ENCODE data around the gene EYS. TPM values are rescaled to one million over a fixed set of nuclear protein-coding genes. Genes with fewer than 3 reads are reported as not detected.

EYS gene
- total and polyA plus RNA-seq, 2 donors from 2014 or later: not detected

DNA sequence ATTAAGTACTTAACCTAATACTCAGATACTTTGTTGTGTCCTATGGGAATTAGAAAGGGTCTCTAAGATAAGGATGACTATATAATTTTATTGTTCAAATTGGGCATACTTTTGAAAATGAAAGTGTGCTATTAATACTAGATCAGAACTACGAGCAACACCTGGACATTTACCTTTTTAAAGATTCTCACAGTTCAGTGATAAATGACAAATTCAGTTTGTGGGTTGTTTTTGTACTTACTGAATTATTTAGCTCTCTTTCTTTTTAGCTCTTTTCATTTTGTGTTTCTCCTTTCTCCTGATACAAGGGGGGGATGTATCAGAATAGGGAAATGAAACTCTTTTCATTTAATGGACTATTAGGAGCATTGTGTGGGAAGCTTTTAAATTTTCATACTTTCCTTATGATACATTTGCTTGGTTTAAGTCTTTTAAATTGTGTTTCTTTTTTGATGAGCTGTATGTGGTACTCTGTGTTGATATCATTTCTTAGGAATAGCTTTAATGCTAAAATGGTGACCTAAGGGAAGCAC, 2023.9 kb downstream of the EYS start:
- Histone ChIP-seq H3K9ac (ENCODE audit: low read length in 3 of 3) (no peak overlapping the region), H3K27me3 (ENCODE audit: control insufficient read depth, insufficient read depth, low read length) (no peaks in the 10 kb centered on the region), H3K27ac (ENCODE audit: low read depth in 2 of 2, low read length in 2 of 2) (no peak overlapping the region), H3K4me1 (ENCODE audit: control insufficient read depth in 2 of 3, insufficient read depth in 2 of 3, low read depth in 1 of 3, low read length in 3 of 3) (peaks cover 0 to 6% (median 0%) of the 10 kb centered on the region in 3 donors), H3K9me3 (ENCODE audit: control insufficient read depth in 2 of 3, insufficient read depth in 1 of 3, low read length in 3 of 3) (no peaks in the 10 kb centered on the region), H3K4me3 (ENCODE audit: low read length in 3 of 3) (no peak overlapping the region), H3K36me3 (ENCODE audit: control insufficient read depth in 2 of 3, insufficient read depth in 3 of 3, low read length in 3 of 3) (peaks cover 4 to 15% (median 8%) of the 10 kb centered on the region in 3 donors)
- DNase-seq: no peak
- no peak for TF ChIP-seq CTCF (IDR thresholded peaks at IDR 0.05; ENCODE audit: borderline replicate concordance, extremely low read depth, insufficient read depth)
- intact Hi-C loops (cut with DNase I): no loop called here
- FAIRE-seq: no peak

GRCh38 chr6:63677282-63677681, 2029.7 kb downstream of the EYS start:
- Histone ChIP-seq H3K4me3 (ENCODE audit: low read length in 3 of 3) (no peak overlapping the region), H3K27ac (ENCODE audit: low read depth in 2 of 2, low read length in 2 of 2) (peak overlapping the region in 1 of 2 donors; percentile 32), H3K9ac (ENCODE audit: low read length in 3 of 3) (no peak overlapping the region), H3K27me3 (ENCODE audit: control insufficient read depth, insufficient read depth, low read length) (no peaks in the 10 kb centered on the region), H3K9me3 (ENCODE audit: control insufficient read depth in 2 of 3, insufficient read depth in 1 of 3, low read length in 3 of 3) (no peaks in the 10 kb centered on the region), H3K4me1 (ENCODE audit: control insufficient read depth in 2 of 3, insufficient read depth in 2 of 3, low read depth in 1 of 3, low read length in 3 of 3) (peaks cover 0 to 17% (median 9%) of the 10 kb centered on the region in 3 donors), H3K36me3 (ENCODE audit: control insufficient read depth in 2 of 3, insufficient read depth in 3 of 3, low read length in 3 of 3) (no peaks in the 10 kb centered on the region)
- no peak for TF ChIP-seq CTCF (IDR thresholded peaks at IDR 0.05; ENCODE audit: borderline replicate concordance, extremely low read depth, insufficient read depth)
- peak; percentile 37 for FAIRE-seq
- intact Hi-C loops (cut with DNase I): no loop called here
- peak in 2 of 5 donors; percentile 35 to 67 for DNase-seq

- H3K27me3 ChIP-seq (ENCODE audit: control insufficient read depth, insufficient read depth, low read length): no peaks in the 10 kb centered on the region
- H3K36me3 ChIP-seq (ENCODE audit: control insufficient read depth in 2 of 3, insufficient read depth in 3 of 3, low read length in 3 of 3): no peaks in the 10 kb centered on the region
- H3K4me1 ChIP-seq (ENCODE audit: control insufficient read depth in 2 of 3, insufficient read depth in 2 of 3, low read depth in 1 of 3, low read length in 3 of 3): peaks cover 0 to 17% (median 9%) of the 10 kb centered on the region in 3 donors
- no peak for DNase-seq
- H3K9ac ChIP-seq (ENCODE audit: low read length in 3 of 3): no peak overlapping the region
- H3K9me3 ChIP-seq (ENCODE audit: control insufficient read depth in 2 of 3, insufficient read depth in 1 of 3, low read length in 3 of 3): no peaks in the 10 kb centered on the region
- intact Hi-C loops (cut with DNase I): no loop called here
- peak overlapping the region in 1 of 2 donors; percentile 9 for H3K27ac ChIP-seq (ENCODE audit: low read depth in 2 of 2, low read length in 2 of 2)
- no peak overlapping the region for H3K4me3 ChIP-seq (ENCODE audit: low read length in 3 of 3)
- TF ChIP-seq CTCF (IDR thresholded peaks at IDR 0.05; ENCODE audit: borderline replicate concordance, extremely low read depth, insufficient read depth): no peak
- no peak for FAIRE-seq
Observed at GRCh38 chr6:63676412-63677114, 2030.5 kb downstream of the EYS start.

All from kidney (tissue), 14 donors.